ENCODE measurements around the gene TAS1R2.
"Not testable (repeated sequence)": the region's sequence is repeated elsewhere in the genome, so short reads cannot be mapped to it uniquely, and the experiment has no call there.

Gene TAS1R2

GRCh38 chr1:18883636-18884418, 24.4 kb upstream of the TAS1R2 start:
- DNase-seq (ENCODE audit: low read depth in 2 of 2) = peak; percentile 52 to 76

- DNase-seq (ENCODE audit: low read depth in 2 of 2) = no peak
Measured at GRCh38 chr1:18883079-18883478, 23.6 kb upstream of the TAS1R2 start.

- DNase-seq (ENCODE audit: low read depth in 2 of 2) = no peak
Measured at GRCh38 chr1:18882486-18882885, 23.0 kb upstream of the TAS1R2 start.

DNA sequence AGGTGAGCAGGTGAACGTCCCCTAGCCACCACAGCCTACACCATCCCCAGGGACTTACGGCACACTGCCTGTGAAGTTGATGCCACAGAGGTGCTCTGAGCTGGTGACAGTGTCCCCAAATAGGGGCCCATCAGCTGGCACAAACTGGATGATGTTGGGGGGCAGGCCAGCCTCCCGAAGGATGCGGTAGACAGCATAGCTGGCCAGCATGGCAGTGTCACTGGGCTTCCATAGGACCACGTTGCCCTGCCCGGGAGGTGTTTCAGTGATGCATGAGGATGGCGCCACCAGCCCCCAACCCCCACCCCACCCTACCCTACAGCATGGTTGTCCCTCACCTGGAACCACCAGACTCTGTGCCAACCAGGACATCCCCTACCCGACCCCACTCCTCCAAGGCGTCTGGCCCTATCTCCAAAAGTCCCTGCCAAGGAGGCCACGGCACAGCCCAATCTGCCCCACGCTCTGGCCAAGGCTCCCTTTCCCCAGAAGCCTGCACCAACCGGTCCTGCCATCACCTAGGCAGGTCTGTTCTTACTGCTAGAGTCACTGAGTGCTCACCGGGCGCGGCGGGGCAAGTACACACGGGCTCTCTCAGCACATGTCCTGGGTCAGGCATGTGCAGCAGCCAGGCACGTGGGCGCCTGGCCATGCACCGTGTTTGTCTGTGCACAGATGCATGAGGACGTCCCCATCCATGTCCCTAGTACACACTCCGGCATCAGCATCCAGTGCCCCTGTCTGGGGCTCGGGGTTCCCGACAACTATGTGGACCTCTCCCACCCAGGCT, 22.4 kb upstream of the TAS1R2 start:
- DNase-seq (ENCODE audit: low read depth in 2 of 2) = no peak

DNA sequence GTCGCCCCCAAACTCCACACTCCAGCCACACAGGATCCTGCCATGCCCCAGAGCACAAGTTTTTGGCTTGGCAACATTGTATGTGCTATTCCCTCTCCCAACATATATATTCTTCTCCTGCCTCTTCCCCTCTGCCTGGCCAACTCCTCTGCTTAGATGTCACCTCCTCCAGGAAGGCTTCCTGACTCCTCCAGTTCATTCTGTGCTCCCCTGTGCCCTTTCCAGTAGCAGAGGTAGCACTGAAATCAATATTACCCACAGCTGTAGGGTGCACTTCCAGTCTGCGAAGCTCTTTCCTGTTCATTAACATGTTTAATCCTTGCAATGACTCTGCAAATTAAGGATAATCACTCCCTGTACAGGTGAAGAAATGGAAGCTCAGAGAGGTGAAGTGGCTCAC, 21.7 kb upstream of the TAS1R2 start:
- no peak for DNase-seq (ENCODE audit: low read depth in 2 of 2)

DNA sequence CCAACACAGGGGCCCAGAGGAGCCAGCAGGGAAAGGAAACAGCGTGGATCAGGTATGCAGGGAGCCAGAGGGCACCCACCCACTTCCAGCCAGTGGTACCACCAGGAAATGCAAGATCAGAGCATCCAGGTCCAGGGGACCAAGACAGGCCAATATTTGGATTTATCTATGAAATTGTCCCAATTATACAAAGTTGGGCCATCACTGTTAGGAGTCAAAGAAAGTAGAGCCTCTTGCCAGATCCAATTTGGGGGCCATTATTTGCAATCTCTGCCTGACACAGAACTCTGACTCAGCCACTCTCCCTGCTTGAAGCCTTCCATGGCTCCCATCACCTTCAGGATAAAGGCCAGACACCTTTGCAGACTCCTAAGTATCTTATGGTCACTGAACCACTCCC, 21.1 kb upstream of the TAS1R2 start:
- DNase-seq (ENCODE audit: low read depth in 2 of 2) = no peak

- DNase-seq (ENCODE audit: low read depth in 2 of 2) = no peak
Measured at GRCh38 chr1:18879791-18880309, 20.4 kb upstream of the TAS1R2 start.

GRCh38 chr1:18879215-18879790, 19.8 kb upstream of the TAS1R2 start:
- no peak for DNase-seq (ENCODE audit: low read depth in 2 of 2)

DNA sequence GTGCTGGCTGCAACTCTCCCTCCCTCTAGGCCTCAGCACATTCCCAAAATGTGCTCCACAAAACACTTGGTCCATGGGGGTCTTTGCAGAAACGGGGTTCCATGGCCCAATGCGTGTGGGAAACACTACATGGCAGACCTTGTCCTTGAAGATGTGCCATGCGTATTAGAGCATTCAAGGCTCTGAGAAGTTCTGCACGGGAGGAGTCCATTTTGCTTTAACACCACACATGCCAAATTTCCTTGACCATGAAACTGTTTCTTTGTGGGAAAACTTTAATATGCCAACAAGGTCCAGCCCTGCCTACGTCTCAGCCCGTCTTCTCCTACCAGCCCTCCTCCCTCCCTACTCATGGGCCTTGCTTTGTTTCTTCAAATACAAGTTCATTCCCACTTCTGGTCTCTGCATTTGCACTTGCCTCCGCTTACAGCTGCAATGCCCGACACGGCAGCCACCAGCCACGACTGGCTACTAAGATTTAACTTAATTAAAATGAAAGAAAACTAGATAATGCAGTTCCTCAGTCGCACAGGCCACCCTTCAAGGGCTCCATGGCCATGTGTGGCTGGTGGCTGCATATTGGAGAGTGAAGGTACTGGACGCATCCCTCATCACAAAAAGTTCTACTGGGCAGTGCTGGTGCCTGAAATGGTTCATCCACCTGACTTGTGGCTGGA, 19.2 kb upstream of the TAS1R2 start:
- no peak for DNase-seq (ENCODE audit: low read depth in 2 of 2)

GRCh38 chr1:18877282-18877681, 17.8 kb upstream of the TAS1R2 start:
- no peak for DNase-seq (ENCODE audit: low read depth in 2 of 2)

- no peak for DNase-seq (ENCODE audit: low read depth in 2 of 2)
Measured at GRCh38 chr1:18876210-18876609, 16.8 kb upstream of the TAS1R2 start.

DNA sequence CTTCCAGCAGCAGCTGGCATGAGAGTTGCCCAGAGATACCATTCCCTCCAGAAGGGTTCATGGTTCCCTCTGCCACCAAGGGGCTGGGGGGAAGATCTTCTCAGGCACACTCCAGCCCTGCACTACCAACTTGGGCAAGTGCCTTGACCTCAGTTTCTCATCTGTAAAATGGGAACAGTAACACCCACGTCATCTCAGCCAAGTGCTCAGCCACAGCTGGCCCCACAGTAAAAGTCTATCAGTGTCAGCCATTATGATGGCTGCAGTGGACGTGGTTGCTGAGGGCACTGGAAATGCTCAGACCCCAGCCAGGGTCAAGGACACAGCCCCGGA, 16.3 kb upstream of the TAS1R2 start:
- no peak for DNase-seq (ENCODE audit: low read depth in 2 of 2)

GRCh38 chr1:18875107-18875795, 15.8 kb upstream of the TAS1R2 start:
- DNase-seq (ENCODE audit: low read depth in 2 of 2) = peak; percentile 14 to 57

DNA sequence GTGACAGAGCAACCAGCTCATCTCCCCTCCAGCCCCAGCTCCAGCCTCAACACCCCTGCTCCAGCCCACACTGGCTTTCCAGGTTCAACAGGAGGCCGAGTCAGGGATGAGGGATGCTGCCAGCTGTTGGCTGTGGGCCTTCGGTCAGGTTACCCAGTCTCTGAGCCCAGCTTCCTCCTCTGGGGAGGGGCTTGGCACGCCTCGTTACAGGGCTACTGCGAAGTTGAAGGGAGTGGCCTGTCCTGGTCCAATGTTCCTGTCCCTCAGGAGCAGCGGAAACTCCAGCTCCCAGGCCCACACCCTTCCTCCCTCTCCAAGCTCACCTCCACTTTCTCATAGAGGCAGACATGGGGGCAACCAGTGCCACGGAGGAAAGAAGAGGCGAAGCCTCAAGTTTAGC, 15.1 kb upstream of the TAS1R2 start:
- DNase-seq (ENCODE audit: low read depth in 2 of 2) = no peak

DNA sequence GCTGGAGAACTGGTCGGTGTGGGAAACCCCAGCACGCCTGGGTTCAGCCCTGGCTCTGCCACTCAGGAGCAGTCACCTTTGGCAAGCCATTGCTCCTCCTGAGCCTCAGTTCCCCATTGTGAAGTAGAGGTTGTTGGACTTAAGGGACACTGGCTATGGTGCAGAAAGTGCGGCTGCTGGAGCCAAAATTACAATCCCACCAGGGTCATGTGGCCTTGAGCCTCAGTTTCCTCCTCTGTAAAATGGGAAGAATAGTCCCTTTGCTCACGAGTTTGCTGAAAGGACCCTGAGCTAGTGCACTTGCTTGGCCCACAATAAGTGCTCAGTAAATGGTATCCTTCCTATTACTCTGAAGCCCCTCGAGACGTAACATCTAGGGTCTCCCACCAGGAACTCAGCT, 14.6 kb upstream of the TAS1R2 start:
- no peak for DNase-seq (ENCODE audit: low read depth in 2 of 2)

- no peak for DNase-seq (ENCODE audit: low read depth in 2 of 2)
Measured at GRCh38 chr1:18872071-18872611, 12.7 kb upstream of the TAS1R2 start.

GRCh38 chr1:18871401-18872070, 12.1 kb upstream of the TAS1R2 start:
- DNase-seq (ENCODE audit: low read depth in 2 of 2) = no peak

GRCh38 chr1:18870957-18871356, 11.5 kb upstream of the TAS1R2 start:
- no peak for DNase-seq (ENCODE audit: low read depth in 2 of 2)

- DNase-seq (ENCODE audit: low read depth in 2 of 2) = not testable (repeated sequence)
Measured at GRCh38 chr1:18870595-18870865, 11.1 kb upstream of the TAS1R2 start.

- DNase-seq (ENCODE audit: low read depth in 2 of 2) = no peak
Measured at GRCh38 chr1:18869847-18870594, 10.6 kb upstream of the TAS1R2 start.

All from stimulated activated CD4-positive, alpha-beta T cell treated with anti-CD3 and anti-CD28 coated beads, Interleukin-1b, Interleukin-23, amount 100 ng/mL, for 1 hour (primary cell).